Fibroblast of lung (primary cell): ENCODE results near the gene ING2. TPM values are rescaled to one million over a fixed set of nuclear protein-coding genes. Genes with fewer than 3 reads are reported as not detected.
A peak's percentile ranks its signal among the peaks of the same experiment; 100 is the strongest.

Experiments used
- DNase-seq, 2 donors: peaks; one replicate each; pipeline versions ENCODE4 v3.0.0 to v3.0.0-alpha.2; 2010; ENCODE audit warnings: low read depth in 2 of 2
- H2AFZ ChIP-seq: 2 replicates; pipeline ENCODE4 v1.5.1; 2012; ENCODE audit warnings: low read length, control low read depth, inconsistent platforms
- H3K27ac ChIP-seq: 2 replicates; pipeline ENCODE4 v1.5.1; 2011; ENCODE audit warnings: low read length, control low read depth; ENCODE audit not compliant: insufficient read depth
- H3K27me3 ChIP-seq: 2 replicates; pipeline ENCODE4 v1.5.1; 2011; ENCODE audit warnings: mild to moderate bottlenecking, low read length; ENCODE audit not compliant: control insufficient read depth, insufficient read depth
- H3K36me3 ChIP-seq: 2 replicates; pipeline ENCODE4 v1.5.1; 2011; ENCODE audit warnings: low read length; ENCODE audit not compliant: control insufficient read depth, insufficient read depth
- H3K4me1 ChIP-seq: 2 replicates; pipeline ENCODE4 v1.5.1; 2011; ENCODE audit warnings: low read length; ENCODE audit not compliant: control insufficient read depth, insufficient read depth; ENCODE audit errors: extremely low read depth
- H3K4me2 ChIP-seq: 2 replicates; pipeline ENCODE4 v1.5.1; 2011; ENCODE audit warnings: low read length, control low read depth; ENCODE audit not compliant: insufficient read depth; ENCODE audit errors: extremely low read depth
- H3K4me3 ChIP-seq, 4 experiments: fragments of 200-600 bp in 1 of 4; sonication (generic) in 1 of 4; replicated peaks in 1 of 4; 2 replicates each; pipeline ENCODE4 v1.5.1; 2011 to 2016; ENCODE audit warnings: low read length in 4 of 4, low read depth in 3 of 4, mild to moderate bottlenecking in 3 of 4, control low read depth in 2 of 4, inconsistent platforms in 1 of 4, mixed read lengths in 1 of 4; ENCODE audit not compliant: insufficient read depth in 1 of 4; ENCODE audit errors: control extremely low read depth in 1 of 4
- H3K79me2 ChIP-seq: 2 replicates; pipeline ENCODE4 v1.5.1; 2012; ENCODE audit warnings: mild to moderate bottlenecking, low read length, inconsistent platforms; ENCODE audit not compliant: control insufficient read depth, insufficient read depth
- H3K9ac ChIP-seq: 2 replicates; pipeline ENCODE4 v1.5.1; 2011; ENCODE audit warnings: mild to moderate bottlenecking, low read length, control low read depth; ENCODE audit not compliant: insufficient read depth
- H3K9me3 ChIP-seq: 2 replicates; pipeline ENCODE4 v1.5.1; 2012; ENCODE audit warnings: low read depth, low read length; ENCODE audit not compliant: control insufficient read depth, insufficient read depth
- H4K20me1 ChIP-seq: 2 replicates; pipeline ENCODE4 v1.5.1; 2011; ENCODE audit warnings: low read length; ENCODE audit not compliant: control insufficient read depth, insufficient read depth; ENCODE audit errors: extremely low read depth
- CTCF ChIP-seq, 2 donors: IDR thresholded peaks in 1 of 2; conservative IDR thresholded peaks in 1 of 2; 1 replicate in 1 of 2; 2 replicates in 1 of 2; pipeline ENCODE4 v1.5.1; 2011 to 2012; ENCODE audit warnings: low read length in 2 of 2, control low read depth in 1 of 2, inconsistent platforms in 1 of 2, low read depth in 1 of 2, mild to moderate bottlenecking in 1 of 2
- EZH2 ChIP-seq: IDR thresholded peaks from 2 replicates; pipeline ENCODE4 v1.5.1; 2012; ENCODE audit warnings: low read length, control low read depth, mild to moderate bottlenecking; ENCODE audit errors: missing control alignments
- polyA plus RNA-seq, 2 donors: library from polyadenylated mRNA; depleted of rRNA in 1 of 2; stranded (reverse) in 1 of 2; unstranded in 1 of 2; fragments of >200 nt; gene quantifications; 2 replicates each; pipeline ENCODE4 v1.2.1, GENCODE V29; 2011 to 2012; ENCODE audit warnings: missing spikeins in 1 of 2
- total RNA-seq: library from RNA; depleted of rRNA; stranded (reverse); fragments of >200 nt; gene quantifications from 2 replicates; pipeline ENCODE4 v1.2.1, GENCODE V29; 2014

The ING2 gene
- total and polyA plus RNA-seq, 2 donors (not counting 1 experiment from before 2014, with no cell fraction given) = 7.9 to 12.1 TPM

GRCh38 chr4:183541010-183541751 is 36.3 kb downstream of the ING2 start:
- no peak overlapping the region for H2AFZ ChIP-seq

DNA sequence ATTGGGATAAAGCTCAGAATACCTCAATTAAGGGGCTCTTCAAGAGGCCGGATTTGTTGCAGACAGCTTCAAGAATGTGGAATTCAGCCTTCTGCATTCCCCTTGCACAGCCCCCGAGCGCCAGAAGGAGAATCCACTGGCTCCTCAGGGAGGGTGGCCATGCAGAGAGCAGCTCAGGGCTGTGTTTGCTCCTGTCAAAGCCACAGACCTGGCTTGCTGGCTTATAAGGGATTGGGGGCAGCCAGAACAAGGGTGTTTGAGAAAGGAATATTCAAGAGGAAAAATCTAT is 36.8 kb downstream of the ING2 start:
- Histone ChIP-seq H3K36me3 (no peaks in the 10 kb centered on the region), H3K4me2 (no peak overlapping the region), H3K4me3 (no peak overlapping the region), H3K27me3 (no peaks in the 10 kb centered on the region), H2AFZ (no peak overlapping the region), H3K79me2 (no peaks in the 10 kb centered on the region), H3K9me3 (no peaks in the 10 kb centered on the region), H4K20me1 (no peaks in the 10 kb centered on the region), H3K4me1 (no peaks in the 10 kb centered on the region), H3K27ac (no peak overlapping the region), H3K9ac (no peak overlapping the region)
- TF ChIP-seq CTCF (conservative IDR thresholded peaks at IDR 0.05 in 1 of 2, IDR thresholded peaks at IDR 0.05 in 1 of 2; ENCODE audit: low read depth in 1 of 2, low read length in 2 of 2) (no peak), EZH2 (no peak)
- no peak for DNase-seq

More at GRCh38 chr4:183541010-183541751, 36.3 kb downstream of the ING2 start:
- DNase-seq = peak; percentile 9 to 79
- Histone ChIP-seq H3K4me1 (no peaks in the 10 kb centered on the region), H4K20me1 (no peaks in the 10 kb centered on the region), H3K36me3 (no peaks in the 10 kb centered on the region), H3K27me3 (no peaks in the 10 kb centered on the region), H3K9ac (no peak overlapping the region), H3K9me3 (no peaks in the 10 kb centered on the region), H3K27ac (no peak overlapping the region), H3K4me2 (peak overlapping the region; percentile 1), H3K4me3 (peak overlapping the region in 1 of 4 experiments; percentile 11), H3K79me2 (no peaks in the 10 kb centered on the region)
- TF ChIP-seq EZH2 (no peak), CTCF (conservative IDR thresholded peaks at IDR 0.05 in 1 of 2, IDR thresholded peaks at IDR 0.05 in 1 of 2; ENCODE audit: low read depth in 1 of 2, low read length in 2 of 2) (no peak)

GRCh38 chr4:183543435-183543834 is 38.6 kb downstream of the ING2 start:
- Histone ChIP-seq H4K20me1 (no peaks in the 10 kb centered on the region), H2AFZ (no peak overlapping the region), H3K4me1 (no peaks in the 10 kb centered on the region), H3K27me3 (no peaks in the 10 kb centered on the region), H3K9ac (no peak overlapping the region), H3K9me3 (no peaks in the 10 kb centered on the region), H3K36me3 (no peaks in the 10 kb centered on the region), H3K4me2 (no peak overlapping the region), H3K27ac (no peak overlapping the region), H3K4me3 (no peak overlapping the region), H3K79me2 (no peaks in the 10 kb centered on the region)
- TF ChIP-seq CTCF (conservative IDR thresholded peaks at IDR 0.05 in 1 of 2, IDR thresholded peaks at IDR 0.05 in 1 of 2; ENCODE audit: low read depth in 1 of 2, low read length in 2 of 2) (no peak), EZH2 (no peak)
- no peak for DNase-seq
